Activated T-cell treated with anti-CD3 and anti-CD28 coated beads for 24 hours (primary cell): ENCODE results near the gene DZIP1.

Source experiments
- DNase-seq: peaks from one replicate; pipeline ENCODE4 v3.0.0-alpha.2; 2020; ENCODE audit warnings: low read depth

Gene DZIP1

DNA sequence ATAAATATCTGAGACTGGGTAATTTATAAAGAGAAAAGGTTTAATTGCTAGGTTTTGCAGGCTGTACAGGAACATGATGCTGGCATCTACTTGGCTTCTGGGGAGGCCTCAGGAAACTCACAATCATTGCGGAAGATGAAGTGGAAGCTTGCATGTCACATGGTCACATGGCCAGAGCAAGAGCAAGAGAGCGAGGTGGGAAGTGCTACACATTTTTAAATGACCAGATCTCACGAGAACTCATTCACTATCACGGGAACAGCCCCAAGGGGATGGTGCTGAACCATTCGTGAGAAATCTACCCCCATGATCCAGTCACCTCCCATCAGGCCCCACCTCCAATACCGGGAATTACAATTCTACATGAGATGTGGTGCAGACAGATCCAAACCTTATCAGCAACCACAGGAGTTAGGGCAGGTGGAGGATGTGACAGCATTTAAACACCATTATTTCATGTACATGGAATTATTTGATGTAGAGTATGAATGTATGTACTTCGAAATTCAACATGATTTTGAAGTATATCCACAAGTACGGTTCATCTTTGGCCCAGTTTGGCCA is 102.5 kb downstream of the DZIP1 start:
- no peak for DNase-seq

DNA sequence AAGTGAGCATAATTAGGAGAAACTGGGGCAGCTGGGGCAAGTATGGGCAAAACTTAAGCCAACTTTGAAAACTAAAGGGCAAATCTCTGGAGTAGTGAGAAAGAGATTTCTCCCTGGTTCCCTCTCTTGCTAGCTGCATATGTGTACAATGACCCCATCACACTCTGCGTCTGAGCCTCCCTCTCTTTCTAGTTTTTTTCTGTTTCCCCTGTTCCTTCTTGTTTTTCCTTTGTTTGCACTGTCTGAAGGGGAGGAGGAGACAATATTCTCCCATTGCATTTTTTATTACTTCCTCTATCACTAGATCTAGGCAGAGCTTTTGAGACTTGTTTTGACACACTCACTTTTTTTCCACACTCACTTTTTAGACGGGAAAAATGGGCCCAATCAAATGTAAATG is 103.2 kb downstream of the DZIP1 start:
- DNase-seq = no peak

- DNase-seq = no peak
Measured at GRCh38 chr13:95540888-95541287, 103.6 kb downstream of the DZIP1 start.

DNA sequence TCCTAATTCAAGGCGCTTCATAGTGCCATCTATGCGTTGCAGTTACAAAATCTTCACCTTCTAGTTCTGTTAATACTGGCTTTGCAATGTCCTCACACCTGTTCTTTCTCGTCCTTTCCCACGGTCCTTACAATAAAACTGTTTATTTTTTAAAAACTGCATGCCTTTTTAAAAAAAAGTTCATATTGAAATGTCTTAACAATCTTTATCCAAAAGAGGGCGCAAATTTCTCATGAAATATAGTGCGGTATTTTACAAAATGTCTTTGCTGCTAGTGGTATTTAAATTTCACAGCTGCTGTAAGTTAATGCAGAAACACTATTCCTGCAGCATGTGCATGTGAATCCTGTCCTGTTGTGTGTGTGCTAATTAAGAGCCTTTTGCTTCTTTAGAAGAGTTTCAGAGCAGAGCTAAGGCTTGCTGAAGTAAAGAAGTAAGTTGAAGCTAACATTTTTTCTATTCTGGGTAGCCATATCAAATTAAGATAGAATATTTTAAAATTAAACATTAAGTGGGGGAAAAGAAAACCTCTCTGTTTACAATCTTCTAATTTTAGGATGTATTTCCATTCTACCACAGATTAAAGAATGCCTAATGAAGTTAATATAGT is 107.8 kb downstream of the DZIP1 start:
- DNase-seq = no peak

GRCh38 chr13:95535243-95535642 is 109.3 kb downstream of the DZIP1 start:
- DNase-seq = no peak

DNA sequence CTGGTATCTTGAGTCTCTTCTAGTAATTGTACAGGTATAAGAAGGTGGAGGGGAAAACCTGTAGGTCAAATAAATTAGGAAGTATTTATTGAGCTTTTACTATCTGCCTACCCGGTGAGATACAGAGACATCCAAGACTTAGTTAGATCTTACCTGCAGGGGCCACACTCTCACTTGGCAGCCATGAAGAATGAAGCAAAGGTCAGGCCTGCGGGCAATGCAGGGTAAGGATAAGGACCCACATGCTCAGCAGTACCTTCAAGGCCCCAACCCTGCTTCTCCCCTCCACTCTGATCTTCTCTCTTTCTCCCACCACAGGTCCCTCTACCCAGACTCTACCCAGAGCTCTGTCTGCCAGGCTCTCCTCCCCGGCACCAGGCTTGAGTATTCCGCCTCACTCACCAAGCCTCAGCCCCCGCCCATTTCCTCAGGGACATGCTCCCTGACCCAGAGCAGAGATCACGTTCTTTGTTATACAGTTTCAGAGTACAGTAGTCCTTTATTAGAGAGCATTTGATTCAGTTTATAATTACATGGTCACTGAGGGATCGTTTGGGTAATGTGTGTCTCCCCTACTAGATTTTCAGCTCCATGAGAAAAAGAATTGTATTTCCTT is 110.9 kb downstream of the DZIP1 start:
- no peak for DNase-seq

- no peak for DNase-seq
Measured at GRCh38 chr13:95530178-95530577, 114.3 kb downstream of the DZIP1 start.
